ENCODE measurements around the gene KRT83.

The KRT83 gene

GRCh38 chr12:52280796-52281560 is 40.2 kb downstream of the KRT83 start:
- TF ChIP-seq FOXP2 (optimal IDR thresholded peaks at IDR 0.05; ENCODE audit: borderline replicate concordance, extremely low read depth, extremely low read length, insufficient read depth) (no peak), TAF1 (IDR thresholded peaks at IDR 0.05; ENCODE audit: borderline replicate concordance, insufficient read depth, low read length) (no peak), SIN3A (IDR thresholded peaks at IDR 0.05; ENCODE audit: borderline replicate concordance, insufficient read depth, low read length) (no peak), REST (IDR thresholded peaks at IDR 0.05; ENCODE audit: insufficient read depth in 1 of 2, low read depth in 2 of 2, low read length in 2 of 2) (no peak), POLR2AphosphoS5 (IDR thresholded peaks at IDR 0.05; ENCODE audit: low read depth, low read length) (no peak)

GRCh38 chr12:52280319-52280795 is 40.8 kb downstream of the KRT83 start:
- no peak for TF ChIP-seq FOXP2 (optimal IDR thresholded peaks at IDR 0.05; ENCODE audit: borderline replicate concordance, extremely low read depth, extremely low read length, insufficient read depth)

- no peak for TF ChIP-seq REST (IDR thresholded peaks at IDR 0.05; ENCODE audit: insufficient read depth in 1 of 2, low read depth in 2 of 2, low read length in 2 of 2)
- TF ChIP-seq FOXP2 (optimal IDR thresholded peaks at IDR 0.05; ENCODE audit: borderline replicate concordance, extremely low read depth, extremely low read length, insufficient read depth), result no peak
- no peak for TF ChIP-seq TAF1 (IDR thresholded peaks at IDR 0.05; ENCODE audit: borderline replicate concordance, insufficient read depth, low read length)
- no peak for TF ChIP-seq SIN3A (IDR thresholded peaks at IDR 0.05; ENCODE audit: borderline replicate concordance, insufficient read depth, low read length)
- TF ChIP-seq POLR2AphosphoS5 (IDR thresholded peaks at IDR 0.05; ENCODE audit: low read depth, low read length), result no peak
Observed at GRCh38 chr12:52279422-52280318, 41.5 kb downstream of the KRT83 start.

GRCh38 chr12:52278575-52279421 is 42.4 kb downstream of the KRT83 start:
- TF ChIP-seq SIN3A (IDR thresholded peaks at IDR 0.05; ENCODE audit: borderline replicate concordance, insufficient read depth, low read length) (no peak), REST (IDR thresholded peaks at IDR 0.05; ENCODE audit: insufficient read depth in 1 of 2, low read depth in 2 of 2, low read length in 2 of 2) (no peak), FOXP2 (optimal IDR thresholded peaks at IDR 0.05; ENCODE audit: borderline replicate concordance, extremely low read depth, extremely low read length, insufficient read depth) (peak; percentile 67)

Measured in PFSK-1 (cell line).